Astrocyte of the spinal cord (primary cell): ENCODE data around the gene PFN3.

Experiments used
- DNase-seq: peaks from one replicate; pipeline ENCODE4 v3.0.0; 2011; ENCODE audit warnings: low read depth, low spot score
- H3K4me3 ChIP-seq: 2 replicates; pipeline ENCODE4 v1.5.1; 2011; ENCODE audit warnings: low read depth, mild to moderate bottlenecking, low read length, moderate library complexity
- in situ Hi-C: cut with HindIII; loops from 2 replicates; pipeline ENCODE4 v1.10.0; 2017; ENCODE audit warnings: low sequenced_read_pairs
- TF ChIP-seq, protein P1 (sequence below): IDR thresholded peaks from 2 replicates; pipeline ENCODE4 v1.5.1; 2012; ENCODE audit warnings: low read depth, mild to moderate bottlenecking, low read length, inconsistent platforms

PFN3 gene

DNA sequence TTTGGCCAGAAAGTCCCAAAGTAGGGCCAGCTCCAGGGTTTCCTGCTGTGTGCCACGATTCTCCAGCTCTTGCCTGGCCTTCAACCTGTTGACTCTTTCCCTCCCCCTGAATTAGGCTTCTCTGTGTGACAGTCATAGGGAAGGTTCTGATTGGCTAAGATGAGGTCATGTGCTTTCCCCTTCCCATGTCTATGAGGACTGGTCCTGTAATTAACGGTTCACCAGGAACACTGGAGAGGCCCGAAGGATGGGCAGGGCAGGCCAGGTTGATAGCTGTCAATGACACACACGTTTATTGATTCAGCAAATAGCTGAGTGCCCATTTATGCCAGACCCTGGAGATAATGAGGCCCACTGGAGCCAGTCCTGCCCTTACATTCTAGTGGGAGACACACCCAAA is 37.2 kb upstream of the PFN3 start:
- H3K4me3 ChIP-seq, result no peak overlapping the region
- no peak for DNase-seq
- TF ChIP-seq, protein P1, sequence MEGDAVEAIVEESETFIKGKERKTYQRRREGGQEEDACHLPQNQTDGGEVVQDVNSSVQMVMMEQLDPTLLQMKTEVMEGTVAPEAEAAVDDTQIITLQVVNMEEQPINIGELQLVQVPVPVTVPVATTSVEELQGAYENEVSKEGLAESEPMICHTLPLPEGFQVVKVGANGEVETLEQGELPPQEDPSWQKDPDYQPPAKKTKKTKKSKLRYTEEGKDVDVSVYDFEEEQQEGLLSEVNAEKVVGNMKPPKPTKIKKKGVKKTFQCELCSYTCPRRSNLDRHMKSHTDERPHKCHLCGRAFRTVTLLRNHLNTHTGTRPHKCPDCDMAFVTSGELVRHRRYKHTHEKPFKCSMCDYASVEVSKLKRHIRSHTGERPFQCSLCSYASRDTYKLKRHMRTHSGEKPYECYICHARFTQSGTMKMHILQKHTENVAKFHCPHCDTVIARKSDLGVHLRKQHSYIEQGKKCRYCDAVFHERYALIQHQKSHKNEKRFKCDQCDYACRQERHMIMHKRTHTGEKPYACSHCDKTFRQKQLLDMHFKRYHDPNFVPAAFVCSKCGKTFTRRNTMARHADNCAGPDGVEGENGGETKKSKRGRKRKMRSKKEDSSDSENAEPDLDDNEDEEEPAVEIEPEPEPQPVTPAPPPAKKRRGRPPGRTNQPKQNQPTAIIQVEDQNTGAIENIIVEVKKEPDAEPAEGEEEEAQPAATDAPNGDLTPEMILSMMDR, result no peak
- in situ Hi-C loops, result no loop called here

DNA sequence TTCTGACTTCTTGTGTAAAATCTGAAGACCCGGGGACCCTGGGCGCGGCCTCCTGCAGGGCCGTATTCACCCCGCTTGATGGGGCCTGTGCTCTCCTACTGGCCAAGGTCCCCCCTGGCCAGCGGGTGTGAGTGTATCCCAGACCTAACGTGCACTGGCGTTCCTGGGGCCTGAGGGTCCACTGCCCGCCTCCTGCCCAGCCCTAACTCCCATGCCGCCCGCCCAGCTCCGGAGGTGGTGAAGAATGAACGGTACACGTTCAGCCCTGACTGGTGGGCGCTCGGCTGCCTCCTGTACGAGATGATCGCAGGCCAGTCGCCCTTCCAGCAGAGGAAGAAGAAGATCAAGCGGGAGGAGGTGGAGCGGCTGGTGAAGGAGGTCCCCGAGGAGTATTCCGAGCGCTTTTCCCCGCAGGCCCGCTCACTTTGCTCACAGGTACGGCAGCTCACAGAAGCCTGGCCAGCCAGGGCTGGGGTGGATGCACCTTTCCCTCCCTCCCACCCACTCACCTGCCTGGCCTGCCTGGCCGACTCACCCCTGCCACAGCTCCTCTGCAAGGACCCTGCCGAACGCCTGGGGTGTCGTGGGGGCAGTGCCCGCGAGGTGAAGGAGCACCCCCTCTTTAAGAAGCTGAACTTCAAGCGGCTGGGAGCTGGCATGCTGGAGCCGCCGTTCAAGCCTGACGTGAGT is 35.5 kb upstream of the PFN3 start:
- H3K4me3 ChIP-seq, result no peak overlapping the region
- in situ Hi-C loops, result no loop called here
- DNase-seq, result no peak
- TF ChIP-seq, protein P1, result no peak

DNA sequence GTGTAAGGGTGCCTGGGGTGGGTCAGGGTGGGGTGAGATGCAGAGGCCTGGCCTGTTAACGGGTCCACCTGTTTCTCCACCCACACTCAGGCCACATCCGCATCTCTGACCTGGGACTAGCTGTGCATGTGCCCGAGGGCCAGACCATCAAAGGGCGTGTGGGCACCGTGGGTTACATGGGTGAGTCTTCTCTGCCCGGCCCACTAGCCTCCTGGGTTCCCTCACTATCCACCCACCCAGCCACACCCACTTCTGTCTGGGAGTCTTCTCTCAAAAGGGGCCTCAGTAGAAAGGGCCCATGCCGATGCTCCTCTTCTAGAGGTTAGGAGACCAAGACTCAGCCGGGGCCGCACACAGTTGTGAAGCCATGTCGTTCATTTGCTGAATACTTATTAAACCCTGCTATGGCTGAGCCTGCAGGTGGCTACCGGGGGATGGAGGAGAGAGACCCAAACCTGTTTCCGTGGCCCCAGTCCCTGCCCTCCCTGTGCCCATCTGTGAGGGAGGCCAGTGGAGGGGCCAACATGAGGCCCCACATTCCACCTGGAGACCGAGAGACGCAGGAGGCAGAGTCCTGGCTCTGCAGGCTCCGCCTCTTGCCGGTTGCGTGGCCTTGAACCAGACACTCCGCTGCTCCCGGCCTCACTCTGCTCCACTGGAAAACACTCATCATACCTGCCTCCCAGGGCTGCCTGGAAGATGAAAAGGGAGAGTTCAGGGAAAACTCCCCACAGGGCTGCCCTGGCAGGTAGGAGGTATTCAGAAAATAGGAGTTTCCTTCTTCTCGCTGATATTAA is 34.7 kb upstream of the PFN3 start:
- no peak for DNase-seq
- in situ Hi-C loops, result no loop called here
- TF ChIP-seq, protein P1, result no peak
- H3K4me3 ChIP-seq, result no peak overlapping the region

DNA sequence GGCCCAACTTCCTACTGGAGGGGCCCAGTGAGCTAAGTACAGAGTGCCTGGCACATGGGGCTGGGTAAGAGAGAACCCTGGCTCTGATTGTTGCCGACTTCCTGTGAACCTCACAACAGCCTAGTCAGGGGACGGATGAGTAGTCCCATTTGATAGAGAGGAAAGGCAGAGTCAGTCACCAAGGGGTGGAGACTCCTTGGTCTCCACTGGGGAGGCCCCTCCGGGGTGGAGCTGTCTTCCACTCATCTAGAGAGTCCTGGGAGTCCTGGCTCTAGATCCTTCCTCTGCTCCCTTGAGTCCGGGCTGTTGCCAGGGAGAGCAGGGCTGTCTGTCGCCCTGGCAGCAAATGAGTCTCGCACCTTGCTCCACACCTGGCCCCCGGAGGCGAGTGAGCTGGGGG is 34.0 kb upstream of the PFN3 start:
- in situ Hi-C loops, result no loop called here

DNA sequence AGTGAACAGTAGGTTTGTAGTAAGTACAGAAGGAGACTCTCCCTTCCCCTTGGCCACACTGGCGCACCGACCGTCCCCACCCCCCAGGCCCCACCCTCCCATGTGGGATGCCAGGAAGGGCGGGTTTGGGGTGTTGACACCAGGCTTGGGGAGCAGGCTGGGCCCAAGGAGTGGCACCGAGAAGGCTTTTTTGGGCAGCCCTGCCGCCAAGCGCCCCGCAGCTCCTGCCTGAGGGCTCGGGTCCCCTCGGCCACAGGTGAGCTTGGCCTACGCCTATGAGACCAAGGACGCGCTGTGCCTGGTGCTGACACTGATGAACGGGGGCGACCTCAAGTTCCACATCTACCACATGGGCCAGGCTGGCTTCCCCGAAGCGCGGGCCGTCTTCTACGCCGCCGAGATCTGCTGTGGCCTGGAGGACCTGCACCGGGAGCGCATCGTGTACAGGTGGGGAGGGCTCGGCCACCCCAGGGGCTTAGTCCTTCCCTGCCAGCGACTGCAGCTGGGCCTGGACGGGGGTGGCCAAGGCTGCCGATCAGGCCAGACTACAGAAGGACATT is 33.3 kb upstream of the PFN3 start:
- in situ Hi-C loops, result no loop called here
- H3K4me3 ChIP-seq, result no peak overlapping the region
- DNase-seq, result no peak
- TF ChIP-seq, protein P1, result no peak

More for the DNA sequence above, 34.0 kb upstream of the PFN3 start:
- no peak for DNase-seq
- TF ChIP-seq, protein P1, result no peak
- H3K4me3 ChIP-seq, result no peak overlapping the region

DNA sequence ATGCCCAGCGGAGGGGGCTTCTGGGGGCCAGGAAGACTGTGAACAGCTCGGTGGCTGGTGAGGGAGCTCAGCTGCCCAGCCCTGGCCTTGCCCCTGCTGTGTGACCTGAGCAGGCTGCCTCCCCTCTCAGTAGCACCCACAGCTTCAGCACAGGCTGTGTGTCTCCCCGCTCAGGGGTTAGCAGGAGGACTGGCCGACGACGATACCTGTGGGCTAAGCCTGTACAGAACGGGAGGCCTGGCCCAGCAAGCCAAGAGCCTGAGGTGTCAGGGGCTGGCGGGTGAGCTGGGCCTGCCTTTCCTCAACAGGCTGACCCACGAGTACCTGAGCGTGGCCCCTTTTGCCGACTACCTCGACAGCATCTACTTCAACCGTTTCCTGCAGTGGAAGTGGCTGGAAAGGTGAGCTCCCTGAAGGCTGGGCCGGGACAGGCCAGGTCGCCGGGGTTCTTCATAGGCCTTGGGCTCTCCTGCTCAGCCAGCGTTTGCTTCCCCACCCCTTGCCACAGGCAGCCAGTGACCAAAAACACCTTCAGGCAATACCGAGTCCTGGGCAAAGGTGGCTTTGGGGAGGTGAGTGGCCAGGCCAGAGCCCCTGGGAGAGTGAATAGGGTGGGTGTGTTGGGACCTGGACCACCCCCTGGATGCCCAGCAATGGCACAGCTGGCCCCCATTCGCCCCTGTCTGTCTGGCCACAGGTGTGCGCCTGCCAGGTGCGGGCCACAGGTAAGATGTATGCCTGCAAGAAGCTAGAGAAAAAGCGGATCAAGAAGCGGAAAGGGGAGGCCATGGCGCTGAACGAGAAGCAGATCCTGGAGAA is 32.6 kb upstream of the PFN3 start:
- TF ChIP-seq, protein P1, result no peak
- no peak overlapping the region for H3K4me3 ChIP-seq
- in situ Hi-C loops, result no loop called here
- no peak for DNase-seq
